ENCODE measurements around the gene SHISA8.

SHISA8 gene

DNA sequence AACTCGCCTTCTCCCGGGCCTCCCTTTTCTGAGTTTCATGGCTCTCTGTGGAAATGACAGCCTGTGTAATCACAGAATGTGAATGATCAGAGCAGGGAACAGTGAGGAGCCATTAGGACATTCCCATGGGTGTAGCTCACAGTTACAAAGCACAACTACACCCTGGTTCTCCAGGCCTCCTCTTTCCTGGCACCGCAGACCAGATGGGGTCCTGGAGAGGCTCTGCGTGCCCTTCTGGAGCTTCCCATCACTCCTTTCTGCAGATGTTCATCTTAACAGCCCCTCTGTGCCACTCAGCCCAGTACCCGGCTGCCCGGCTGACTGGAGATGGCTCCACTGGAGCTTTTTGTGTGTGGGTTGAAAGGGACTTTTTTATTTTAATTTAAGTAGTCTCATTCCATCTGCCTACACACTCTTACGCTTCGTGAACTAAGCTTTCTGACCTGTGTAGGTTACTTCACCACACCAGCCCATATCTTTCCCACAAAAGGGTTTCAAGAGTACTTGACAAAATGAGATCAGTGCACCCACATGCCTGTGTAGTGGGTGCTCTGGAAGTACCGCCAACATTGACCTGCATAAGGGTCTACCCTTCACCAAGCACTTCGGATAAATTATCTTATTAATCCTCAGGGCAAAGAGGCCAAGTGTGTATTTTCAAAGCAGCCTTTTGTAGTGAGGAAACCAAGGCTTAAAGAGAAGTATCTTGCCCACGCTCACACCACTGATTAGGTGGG, 52.2 kb downstream of the SHISA8 start:
- no peak for DNase-seq (ENCODE audit: extremely low read depth in 1 of 2, low read depth in 1 of 2)

DNA sequence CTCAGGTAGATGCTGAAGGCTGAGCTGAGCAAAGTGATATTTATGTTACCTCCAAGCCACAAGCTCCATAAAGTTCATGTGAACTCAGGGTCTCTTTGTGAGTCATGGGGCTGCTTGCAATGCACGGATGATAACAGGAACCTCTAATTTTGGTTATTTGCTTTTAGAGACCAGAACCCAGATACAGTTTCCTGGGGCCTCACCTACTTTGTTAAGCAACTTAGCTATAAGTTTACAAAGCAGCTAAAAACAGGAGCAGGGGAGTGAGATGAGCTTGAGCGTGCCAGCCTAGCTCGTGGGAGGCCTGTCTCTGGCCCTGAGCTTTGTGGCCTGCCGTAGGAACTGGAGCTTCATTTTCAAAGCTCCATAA, 52.7 kb downstream of the SHISA8 start:
- DNase-seq (ENCODE audit: extremely low read depth in 1 of 2, low read depth in 1 of 2) = peak in 1 of 2 donors; percentile 18
